AG04449 (cell line): ENCODE measurements around the gene MEOX1.

Experiments used
- CTCF ChIA-PET: fragments of 350-600 bp; formaldehyde crosslinking; extraction: SDS; loops from one replicate; lab custom pipeline; 2021; ENCODE audit warnings: antibody characterized with exemption; lab: Yijun Ruan, JAX
- POLR2A ChIA-PET: fragments of 400-600, 350-600 bp; formaldehyde crosslinking; extraction: SDS; loops from one replicate; lab custom pipeline; 2020; ENCODE audit warnings: antibody characterized with exemption, inconsistent platforms; lab: Yijun Ruan, JAX
- DNase-seq: peaks from one replicate; pipeline ENCODE4 v3.0.0-alpha.2; 2010; ENCODE audit warnings: low read depth, low spot score
- H3K4me3 ChIP-seq: 2 replicates; pipeline ENCODE4 v1.5.1; 2011; ENCODE audit warnings: low read depth, mild to moderate bottlenecking, control low read depth, low read length
- TF ChIP-seq, protein P1 (sequence below): IDR thresholded peaks from one replicate; pipeline ENCODE4 v1.5.1; 2011; ENCODE audit warnings: mild to moderate bottlenecking, moderate library complexity, low read length, control low read depth, inconsistent platforms; ENCODE audit not compliant: insufficient read depth; ENCODE audit errors: missing control alignments

The MEOX1 gene

DNA sequence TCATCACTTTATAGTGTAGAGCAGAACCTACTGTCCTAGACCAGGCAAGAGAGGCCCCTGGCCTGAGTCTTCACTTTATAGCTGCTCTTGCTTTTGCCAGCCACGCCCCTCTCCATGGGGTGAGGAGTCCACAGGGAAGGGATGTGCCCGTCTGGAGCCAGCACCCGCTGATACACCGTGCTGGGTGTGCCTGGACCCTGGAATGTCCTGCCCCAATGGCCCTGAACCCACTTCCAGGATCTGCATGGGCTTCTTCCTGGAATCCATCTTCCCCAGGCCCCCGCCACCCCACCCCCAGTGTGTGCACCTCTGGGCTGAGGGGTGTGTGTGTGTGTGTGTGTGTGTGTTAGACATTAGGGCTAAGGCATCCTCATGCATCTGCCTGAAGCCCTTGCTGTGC is 44.9 kb downstream of the MEOX1 start:
- no peak for DNase-seq
- no peak overlapping the region for H3K4me3 ChIP-seq
- ChIA-PET POLR2A (no interaction called here), CTCF (interaction anchor here (1.3 kb wide), 1 partner anchor 24 kb away, joined by 3 read pairs; no protein-coding TSS in a partner anchor)
- TF ChIP-seq, protein P1, sequence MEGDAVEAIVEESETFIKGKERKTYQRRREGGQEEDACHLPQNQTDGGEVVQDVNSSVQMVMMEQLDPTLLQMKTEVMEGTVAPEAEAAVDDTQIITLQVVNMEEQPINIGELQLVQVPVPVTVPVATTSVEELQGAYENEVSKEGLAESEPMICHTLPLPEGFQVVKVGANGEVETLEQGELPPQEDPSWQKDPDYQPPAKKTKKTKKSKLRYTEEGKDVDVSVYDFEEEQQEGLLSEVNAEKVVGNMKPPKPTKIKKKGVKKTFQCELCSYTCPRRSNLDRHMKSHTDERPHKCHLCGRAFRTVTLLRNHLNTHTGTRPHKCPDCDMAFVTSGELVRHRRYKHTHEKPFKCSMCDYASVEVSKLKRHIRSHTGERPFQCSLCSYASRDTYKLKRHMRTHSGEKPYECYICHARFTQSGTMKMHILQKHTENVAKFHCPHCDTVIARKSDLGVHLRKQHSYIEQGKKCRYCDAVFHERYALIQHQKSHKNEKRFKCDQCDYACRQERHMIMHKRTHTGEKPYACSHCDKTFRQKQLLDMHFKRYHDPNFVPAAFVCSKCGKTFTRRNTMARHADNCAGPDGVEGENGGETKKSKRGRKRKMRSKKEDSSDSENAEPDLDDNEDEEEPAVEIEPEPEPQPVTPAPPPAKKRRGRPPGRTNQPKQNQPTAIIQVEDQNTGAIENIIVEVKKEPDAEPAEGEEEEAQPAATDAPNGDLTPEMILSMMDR, result no peak

GRCh38 chr17:43616421-43616820 is 45.3 kb downstream of the MEOX1 start:
- DNase-seq, result no peak
- no peak overlapping the region for H3K4me3 ChIP-seq
- CTCF ChIA-PET, result interaction anchor here (1.3 kb wide), 1 partner anchor 24 kb away, joined by 3 read pairs; no protein-coding TSS in a partner anchor
- TF ChIP-seq, protein P1, result no peak
- POLR2A ChIA-PET, result no interaction called here

DNA sequence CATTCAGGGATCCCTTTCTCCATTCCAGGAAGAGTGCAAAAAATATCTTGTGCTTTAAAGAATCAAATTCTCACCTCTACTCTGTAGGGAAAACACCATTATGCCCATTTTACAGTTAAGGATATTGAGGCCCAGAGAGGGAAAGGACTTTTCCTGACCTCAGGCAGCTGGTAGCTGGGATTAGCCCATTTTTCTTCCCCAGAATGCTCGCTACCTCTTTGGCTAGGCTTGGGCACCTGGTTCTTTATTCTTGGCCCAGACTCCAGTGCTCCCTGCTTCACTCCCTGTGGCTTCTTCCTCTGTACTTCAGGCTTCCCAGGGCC is 45.7 kb downstream of the MEOX1 start:
- CTCF ChIA-PET, result interaction anchor here (1.2 to 1.3 kb wide), 3 partner anchors 25 to 58 kb away, joined by 3 read pairs; no protein-coding TSS in a partner anchor
- TF ChIP-seq, protein P1, result no peak
- no peak overlapping the region for H3K4me3 ChIP-seq

DNA sequence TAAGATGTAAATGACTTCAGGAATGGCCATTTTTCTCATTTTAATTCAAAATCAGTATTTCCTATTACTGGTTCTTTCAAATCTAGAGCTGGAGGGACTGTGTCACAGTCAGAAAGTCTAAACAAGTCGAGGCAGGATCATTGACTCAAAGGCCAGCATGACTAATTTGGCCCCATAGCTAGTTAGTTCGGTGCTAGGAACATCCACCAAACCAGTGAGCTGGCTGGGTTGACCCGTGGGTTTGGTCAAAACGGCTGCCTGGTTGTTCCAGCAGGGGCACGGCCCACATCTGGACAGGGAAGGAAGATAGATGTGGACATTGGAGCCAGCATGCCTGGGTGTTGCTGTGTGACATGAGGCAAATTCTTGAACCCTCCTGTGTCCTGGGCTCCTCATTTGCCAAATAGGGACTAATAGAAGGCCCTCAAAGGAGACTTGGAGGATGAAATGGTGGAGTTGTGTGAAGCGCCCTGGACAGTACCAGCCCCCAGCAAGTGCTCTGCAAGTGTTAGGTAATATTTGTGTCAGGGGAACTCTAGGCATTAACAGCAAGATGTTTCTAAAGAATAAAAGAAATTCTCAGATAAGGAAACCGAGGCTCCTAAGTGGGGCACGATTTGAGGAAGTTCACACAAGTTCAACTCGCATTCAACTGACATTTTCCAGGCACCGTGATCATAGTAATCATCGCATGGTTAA is 46.2 kb downstream of the MEOX1 start:
- no peak overlapping the region for H3K4me3 ChIP-seq
- ChIA-PET CTCF (interaction anchor here (0.7 to 1.8 kb wide), 5 partner anchors 9 to 150 kb away, joined by 3 to 4 read pairs (median 3); no protein-coding TSS in a partner anchor), POLR2A (no interaction called here)
- no peak for DNase-seq
- TF ChIP-seq, protein P1, result no peak

More for the DNA sequence above, 45.7 kb downstream of the MEOX1 start:
- POLR2A ChIA-PET, result no interaction called here
- DNase-seq, result no peak

GRCh38 chr17:43614561-43614960 is 47.2 kb downstream of the MEOX1 start:
- no peak for DNase-seq
- no peak overlapping the region for H3K4me3 ChIP-seq
- CTCF ChIA-PET, result interaction anchor here (0.8 to 1.8 kb wide), 4 partner anchors 8 to 96 kb away, joined by 3 to 4 read pairs (median 4); no protein-coding TSS in a partner anchor
- POLR2A ChIA-PET, result no interaction called here
- TF ChIP-seq, protein P1, result no peak

DNA sequence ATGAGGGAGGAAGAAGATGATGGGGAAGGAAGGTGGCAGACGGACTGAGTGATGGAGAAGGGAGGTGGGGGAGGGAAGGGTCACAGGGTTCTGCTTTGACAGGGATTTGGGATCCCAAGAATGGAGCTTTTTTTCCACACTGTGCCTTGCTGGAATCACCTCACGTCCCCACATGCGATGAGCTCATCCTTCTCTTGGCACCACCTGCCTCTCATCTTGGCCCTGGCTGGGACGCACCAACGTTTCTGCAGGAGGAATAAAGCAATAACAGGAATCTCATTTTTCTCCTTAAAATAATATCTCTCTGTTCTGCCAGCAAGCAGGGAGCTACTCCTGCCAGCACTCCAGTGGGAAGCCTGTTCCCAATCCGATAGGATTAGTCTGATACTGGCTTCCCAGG is 47.8 kb downstream of the MEOX1 start:
- DNase-seq, result no peak
- ChIA-PET POLR2A (no interaction called here), CTCF (interaction anchor here (1.1 to 1.8 kb wide), 3 partner anchors 8 to 38 kb away, joined by 3 to 4 read pairs (median 4); no protein-coding TSS in a partner anchor)
- no peak overlapping the region for H3K4me3 ChIP-seq
- TF ChIP-seq, protein P1, result no peak
